CD14-positive monocyte (primary cell): ENCODE measurements around the gene BTAF1. TPM values are rescaled to one million over a fixed set of nuclear protein-coding genes. Genes with fewer than 3 reads are reported as not detected.

Experiments used
- DNase-seq, 3 donors: peaks; one replicate each; pipeline ENCODE4 v3.0.0-alpha.2; 2011 to 2022
- H2AFZ ChIP-seq: 2 replicates; pipeline ENCODE4 v1.6.0; 2012; ENCODE audit warnings: mild to moderate bottlenecking, low read depth, low read length, inconsistent platforms; ENCODE audit not compliant: insufficient read depth, poor library complexity, severe bottlenecking
- H3K27ac ChIP-seq, 2 donors: 1 replicate in 1 of 2; 2 replicates in 1 of 2; pipeline ENCODE4 v1.5.1; 2012 to 2013; ENCODE audit warnings: low read length in 2 of 2, control low read depth in 1 of 2, inconsistent platforms in 1 of 2, low read depth in 1 of 2, mild to moderate bottlenecking in 1 of 2
- H3K27me3 ChIP-seq, 2 donors: one replicate each; pipeline versions ENCODE4 v1.6.0 to v1.6.1; 2011 to 2013; ENCODE audit warnings: low read length in 2 of 2; ENCODE audit not compliant: control insufficient read depth in 2 of 2, insufficient read depth in 2 of 2
- H3K36me3 ChIP-seq, 2 donors: replicated peaks in 1 of 2; 1 replicate in 1 of 2; 2 replicates in 1 of 2; pipeline versions ENCODE4 v1.5.1 to v1.6.1; 2012 to 2013; ENCODE audit warnings: low read length in 2 of 2, control low read depth in 1 of 2, inconsistent platforms in 1 of 2, mild to moderate bottlenecking in 1 of 2; ENCODE audit not compliant: insufficient read depth in 2 of 2, control insufficient read depth in 1 of 2
- H3K4me1 ChIP-seq, 2 donors: 1 replicate in 1 of 2; 2 replicates in 1 of 2; pipeline versions ENCODE4 v1.5.1 to v1.6.1; 2012 to 2013; ENCODE audit warnings: low read length in 2 of 2, control low read depth in 1 of 2, inconsistent platforms in 1 of 2, mild to moderate bottlenecking in 1 of 2, moderate library complexity in 1 of 2; ENCODE audit not compliant: insufficient read depth in 2 of 2, control insufficient read depth in 1 of 2
- H3K4me2 ChIP-seq: replicated peaks from 2 replicates; pipeline ENCODE3; 2012; ENCODE audit warnings: low read length, moderate library complexity, mild to moderate bottlenecking; ENCODE audit not compliant: poor library complexity, severe bottlenecking; ENCODE audit errors: extremely low read depth
- H3K4me3 ChIP-seq, 3 experiments: fragments of 200-600 bp in 1 of 3; sonication (generic) in 1 of 3; replicated peaks in 1 of 3; 1 replicate in 2 of 3; 2 replicates in 1 of 3; pipeline ENCODE4 v1.5.1; 2011 to 2013; ENCODE audit warnings: low read length in 3 of 3, mild to moderate bottlenecking in 3 of 3, control low read depth in 2 of 3, low read depth in 2 of 3, inconsistent platforms in 1 of 3, moderate library complexity in 1 of 3
- H3K79me2 ChIP-seq: 2 replicates; pipeline ENCODE4 v1.6.0; 2012; ENCODE audit warnings: mild to moderate bottlenecking, control low read depth, inconsistent platforms, low read length, moderate library complexity; ENCODE audit not compliant: insufficient read depth
- H3K9ac ChIP-seq: 2 replicates; pipeline ENCODE4 v1.6.0; 2017; ENCODE audit warnings: low read length, mild to moderate bottlenecking; ENCODE audit not compliant: insufficient read depth, poor library complexity, severe bottlenecking
- H3K9me3 ChIP-seq, 2 donors: replicated peaks in 1 of 2; 1 replicate in 1 of 2; 2 replicates in 1 of 2; pipeline versions ENCODE4 v1.5.1 to v1.6.1; 2012 to 2013; ENCODE audit warnings: low read length in 2 of 2, control low read depth in 1 of 2; ENCODE audit not compliant: control insufficient read depth in 1 of 2, insufficient read depth in 1 of 2
- H4K20me1 ChIP-seq: 2 replicates; pipeline ENCODE4 v1.6.0; 2012; ENCODE audit warnings: mild to moderate bottlenecking, low read length, control low read depth, moderate library complexity; ENCODE audit not compliant: insufficient read depth
- H3K27ac Mint-ChIP-seq, 7 donors: one replicate each; pipeline ENCODE4 v1.8.0; 2020; ENCODE audit warnings: mild to moderate bottlenecking in 7 of 7, mixed read lengths in 7 of 7, moderate library complexity in 6 of 7, inconsistent platforms in 2 of 7
- H3K27me3 Mint-ChIP-seq, 3 donors: one replicate each; pipeline ENCODE4 v1.8.0; 2021 to 2022; ENCODE audit warnings: low read depth in 3 of 3, mild to moderate bottlenecking in 3 of 3, mixed read lengths in 3 of 3, moderate library complexity in 3 of 3, inconsistent platforms in 1 of 3
- H3K36me3 Mint-ChIP-seq, 2 donors: one replicate each; pipeline ENCODE4 v1.8.0; 2020; ENCODE audit warnings: mixed read lengths in 2 of 2, inconsistent platforms in 1 of 2, mild to moderate bottlenecking in 1 of 2
- H3K4me1 Mint-ChIP-seq: one replicate; pipeline ENCODE4 v1.8.0; 2020; ENCODE audit warnings: mild to moderate bottlenecking, mixed read lengths
- H3K4me3 Mint-ChIP-seq, 2 donors: one replicate each; pipeline ENCODE4 v1.8.0; 2020; ENCODE audit warnings: mild to moderate bottlenecking in 2 of 2, mixed read lengths in 2 of 2, moderate library complexity in 1 of 2
- H3K9me3 Mint-ChIP-seq, 7 donors: one replicate each; pipeline ENCODE4 v1.8.0; 2020 to 2022; ENCODE audit warnings: mixed read lengths in 7 of 7, mild to moderate bottlenecking in 6 of 7, moderate library complexity in 6 of 7, inconsistent platforms in 2 of 7
- WGBS: methylation state at CpG from one replicate; pipeline ENCODE4 v1.1.5; 2013; ENCODE audit warnings: missing lambda C conversion rate; ENCODE audit not compliant: insufficient coverage; 5-methylcytosine and 5-hydroxymethylcytosine counted together
- intact Hi-C, 2 donors: fragments of 100-400 bp; cut with micrococcal nuclease; formaldehyde crosslinking; loops; one replicate each; pipeline versions ENCODE4 v1.15.0 to v1.15.1; 2023
- polyA plus RNA-seq, 3 donors: library from polyadenylated mRNA; depleted of rRNA in 1 of 3; unstranded in 2 of 3; stranded (reverse) in 1 of 3; fragments of 300-500 nt in 2 of 3; fragments of >200 nt in 1 of 3; fragmentation: Illumina TruSeq in 2 of 3; gene quantifications; 1 replicate in 2 of 3; 2 replicates in 1 of 3; pipeline ENCODE4 v1.2.3, GENCODE V29; 2012 to 2021
- TF ChIP-seq, protein P1 (sequence below): fragments of 200-600 bp; IDR thresholded peaks from one replicate; pipeline ENCODE4 v1.8.0; 2022; ENCODE audit warnings: antibody characterized with exemption, mild to moderate bottlenecking

Gene BTAF1
- polyA plus RNA-seq, 3 donors, result 3.7 to 59.8 (median 5.1) TPM

DNA sequence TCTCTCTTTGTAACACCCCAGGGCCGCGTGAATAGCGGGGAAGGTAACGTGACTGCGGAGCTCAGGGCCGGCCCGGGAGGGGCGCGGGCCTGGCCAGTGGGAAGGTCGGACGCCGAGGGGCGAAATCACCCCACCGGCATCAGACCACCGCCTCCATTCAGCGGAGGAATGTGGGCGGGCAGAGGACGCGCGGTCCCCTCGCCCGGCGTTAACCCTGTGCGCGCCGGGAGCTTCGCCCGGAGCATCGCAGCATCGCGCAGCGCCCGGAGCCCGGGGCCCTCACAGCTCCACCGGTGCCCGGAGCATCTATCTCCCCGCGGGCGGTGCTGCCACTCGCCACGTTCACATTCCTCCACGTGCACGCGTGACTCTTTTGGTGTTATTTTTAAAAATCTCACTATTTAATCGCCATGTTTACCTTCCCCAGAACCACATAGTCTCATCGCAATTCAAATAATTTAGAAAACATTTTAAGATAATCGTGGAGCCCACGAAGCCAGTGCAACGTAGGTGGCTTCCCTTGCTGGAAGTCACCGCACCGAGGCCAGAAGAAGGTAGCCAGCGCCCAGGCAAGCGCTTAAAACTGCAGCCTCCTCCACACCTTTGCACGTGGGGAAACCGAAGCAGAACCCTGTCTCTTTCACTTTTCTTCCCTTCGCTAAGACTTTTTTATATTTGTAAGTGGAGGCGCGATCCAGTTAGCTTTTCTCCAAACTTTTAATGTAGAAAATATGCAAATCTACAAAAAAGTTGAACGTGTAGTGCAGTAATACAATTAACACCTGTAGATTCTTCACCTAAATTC, 36.1 kb upstream of the BTAF1 start:
- peaks cover 14% of the 10 kb centered on the region for H3K4me1 Mint-ChIP-seq
- Histone ChIP-seq H3K9ac (peak overlapping the region; percentile 60), H4K20me1 (no peaks in the 10 kb centered on the region), H3K4me2 (peak overlapping the region; percentile 92), H3K4me3 (peak overlapping the region; percentile 47 to 80 (median 50)), H3K9me3 (no peaks in the 10 kb centered on the region), H3K27me3 (peaks cover 5 to 28% of the 10 kb centered on the region in 2 donors), H3K4me1 (peaks cover 8 to 13% of the 10 kb centered on the region in 2 donors), H2AFZ (peak overlapping the region; percentile 74), H3K27ac (no peak overlapping the region), H3K79me2 (no peaks in the 10 kb centered on the region), H3K36me3 (no peaks in the 10 kb centered on the region)
- peak overlapping the region; percentile 92 to 96 for H3K4me3 Mint-ChIP-seq
- H3K9me3 Mint-ChIP-seq, result peaks cover 0 to 3% (median 2%) of the 10 kb centered on the region in 7 donors
- TF ChIP-seq, protein P1, sequence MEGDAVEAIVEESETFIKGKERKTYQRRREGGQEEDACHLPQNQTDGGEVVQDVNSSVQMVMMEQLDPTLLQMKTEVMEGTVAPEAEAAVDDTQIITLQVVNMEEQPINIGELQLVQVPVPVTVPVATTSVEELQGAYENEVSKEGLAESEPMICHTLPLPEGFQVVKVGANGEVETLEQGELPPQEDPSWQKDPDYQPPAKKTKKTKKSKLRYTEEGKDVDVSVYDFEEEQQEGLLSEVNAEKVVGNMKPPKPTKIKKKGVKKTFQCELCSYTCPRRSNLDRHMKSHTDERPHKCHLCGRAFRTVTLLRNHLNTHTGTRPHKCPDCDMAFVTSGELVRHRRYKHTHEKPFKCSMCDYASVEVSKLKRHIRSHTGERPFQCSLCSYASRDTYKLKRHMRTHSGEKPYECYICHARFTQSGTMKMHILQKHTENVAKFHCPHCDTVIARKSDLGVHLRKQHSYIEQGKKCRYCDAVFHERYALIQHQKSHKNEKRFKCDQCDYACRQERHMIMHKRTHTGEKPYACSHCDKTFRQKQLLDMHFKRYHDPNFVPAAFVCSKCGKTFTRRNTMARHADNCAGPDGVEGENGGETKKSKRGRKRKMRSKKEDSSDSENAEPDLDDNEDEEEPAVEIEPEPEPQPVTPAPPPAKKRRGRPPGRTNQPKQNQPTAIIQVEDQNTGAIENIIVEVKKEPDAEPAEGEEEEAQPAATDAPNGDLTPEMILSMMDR, result no peak
- peaks cover 18 to 31% (median 20%) of the 10 kb centered on the region in 3 donors for H3K27me3 Mint-ChIP-seq
- peak in 1 of 3 donors; percentile 12 for DNase-seq
- peak overlapping the region in 2 of 7 donors; percentile 14 to 46 for H3K27ac Mint-ChIP-seq
- peaks cover 3% of the 10 kb centered on the region in 2 donors for H3K36me3 Mint-ChIP-seq
- under 1% methylated on average over 48 of the region's 59 CpGs for WGBS
- intact Hi-C loops, result no loop called here

DNA sequence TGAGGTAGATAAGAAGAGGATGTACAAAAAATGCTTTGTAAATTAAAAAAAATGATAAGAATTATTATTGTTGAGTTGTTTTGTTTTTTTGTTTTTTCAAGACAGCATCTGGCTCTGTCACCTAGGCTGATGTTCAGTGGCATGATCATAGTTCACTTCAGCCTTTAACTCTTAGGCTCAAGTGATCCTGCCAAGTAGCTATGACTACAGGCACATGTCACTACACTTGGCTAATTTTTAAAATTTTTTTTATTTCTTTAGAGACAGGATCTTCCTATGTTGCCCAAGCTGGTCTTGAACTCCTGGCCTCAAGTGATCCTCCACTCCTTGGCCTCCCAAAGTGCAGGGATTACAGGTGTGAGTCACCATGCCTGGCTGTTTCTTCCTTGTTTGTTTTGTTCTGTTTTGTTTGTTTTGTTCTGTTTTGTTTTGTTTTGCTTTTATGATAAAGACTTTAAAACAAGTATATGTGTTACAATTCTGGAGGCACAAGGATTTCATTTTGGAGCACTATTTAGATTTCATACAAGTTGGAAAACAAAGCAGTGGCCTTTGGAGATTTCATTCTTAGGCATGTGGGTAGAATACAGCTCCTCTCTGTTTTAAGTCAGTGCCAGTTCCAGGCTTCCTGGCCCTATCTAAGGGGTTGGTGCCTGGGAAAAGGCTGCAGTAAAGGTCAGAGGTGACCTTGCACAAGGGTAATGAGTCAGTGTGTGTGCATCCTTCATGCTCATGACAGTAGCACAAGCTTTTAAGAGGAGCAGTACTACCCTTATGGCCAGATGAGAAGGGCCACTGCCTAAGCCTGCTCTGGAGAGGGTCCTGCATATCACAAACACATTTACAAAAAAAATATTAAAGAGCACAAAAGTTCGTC, 32.2 kb upstream of the BTAF1 start:
- TF ChIP-seq, protein P1, result no peak
- peaks cover 5 to 28% of the 10 kb centered on the region in 2 donors for H3K27me3 ChIP-seq
- Mint-ChIP-seq H3K36me3 (peaks cover 3% of the 10 kb centered on the region in 2 donors), H3K9me3 (peaks cover 0 to 5% (median 3%) of the 10 kb centered on the region in 7 donors), H3K4me3 (no peak overlapping the region), H3K4me1 (peaks cover 21% of the 10 kb centered on the region), H3K27me3 (peaks cover 18 to 21% (median 20%) of the 10 kb centered on the region in 3 donors), H3K27ac (peak overlapping the region in 1 of 7 donors; percentile 1)
- H3K9ac ChIP-seq, result no peak overlapping the region
- intact Hi-C loops, result no loop called here
- no peak overlapping the region for H2AFZ ChIP-seq
- no peak overlapping the region for H3K4me3 ChIP-seq
- no peak overlapping the region for H3K27ac ChIP-seq
- H3K9me3 ChIP-seq, result no peaks in the 10 kb centered on the region
- H3K36me3 ChIP-seq, result no peaks in the 10 kb centered on the region
- no CpG with 5 or more reads among the region's 1 CpG for WGBS
- H3K4me1 ChIP-seq, result peaks cover 13 to 14% of the 10 kb centered on the region in 2 donors
- no peaks in the 10 kb centered on the region for H4K20me1 ChIP-seq
- DNase-seq, result peak in 1 of 3 donors; percentile 40
- no peak overlapping the region for H3K4me2 ChIP-seq
- no peaks in the 10 kb centered on the region for H3K79me2 ChIP-seq
